ENCODE results near the gene AARS1.
"Not testable (repeated sequence)": the region's sequence is repeated elsewhere in the genome, so short reads cannot be mapped to it uniquely, and the experiment has no call there.

AARS1 gene

GRCh38 chr16:70224645-70225044, 64.7 kb downstream of the AARS1 start:
- not testable (repeated sequence) for H3K4me1 Mint-ChIP-seq; H3K27me3 Mint-ChIP-seq (ENCODE audit: low read depth, poor library complexity); H3K9me3 Mint-ChIP-seq; H3K27ac Mint-ChIP-seq; H3K4me3 Mint-ChIP-seq; DNase-seq
- peaks cover 27% of the 10 kb centered on the region for H3K36me3 Mint-ChIP-seq (ENCODE audit: low read depth)

GRCh38 chr16:70223971-70224513, 65.3 kb downstream of the AARS1 start:
- H3K27me3 Mint-ChIP-seq (ENCODE audit: low read depth, poor library complexity); DNase-seq; H3K9me3 Mint-ChIP-seq; H3K4me3 Mint-ChIP-seq; H3K4me1 Mint-ChIP-seq; H3K27ac Mint-ChIP-seq: not testable (repeated sequence)
- peaks cover 29% of the 10 kb centered on the region for H3K36me3 Mint-ChIP-seq (ENCODE audit: low read depth)

- peak overlapping the region; percentile 28 for H3K27ac Mint-ChIP-seq
- H3K36me3 Mint-ChIP-seq (ENCODE audit: low read depth): peaks cover 27% of the 10 kb centered on the region
- H3K4me3 Mint-ChIP-seq; DNase-seq; H3K4me1 Mint-ChIP-seq; H3K9me3 Mint-ChIP-seq; H3K27me3 Mint-ChIP-seq (ENCODE audit: low read depth, poor library complexity): not testable (repeated sequence)
Measured at GRCh38 chr16:70223216-70223615, 66.1 kb downstream of the AARS1 start.

- peaks cover 27% of the 10 kb centered on the region for H3K36me3 Mint-ChIP-seq (ENCODE audit: low read depth)
- not testable (repeated sequence) for DNase-seq; H3K27ac Mint-ChIP-seq; H3K4me1 Mint-ChIP-seq; H3K4me3 Mint-ChIP-seq; H3K27me3 Mint-ChIP-seq (ENCODE audit: low read depth, poor library complexity); H3K9me3 Mint-ChIP-seq
Measured at GRCh38 chr16:70222574-70222973, 66.7 kb downstream of the AARS1 start.

- H3K27me3 Mint-ChIP-seq (ENCODE audit: low read depth, poor library complexity); DNase-seq; H3K4me1 Mint-ChIP-seq; H3K4me3 Mint-ChIP-seq; H3K9me3 Mint-ChIP-seq; H3K27ac Mint-ChIP-seq: not testable (repeated sequence)
- peaks cover 27% of the 10 kb centered on the region for H3K36me3 Mint-ChIP-seq (ENCODE audit: low read depth)
Measured at GRCh38 chr16:70218586-70218985, 70.7 kb downstream of the AARS1 start.

GRCh38 chr16:70206382-70206781, 82.9 kb downstream of the AARS1 start:
- DNase-seq; H3K4me1 Mint-ChIP-seq; H3K27me3 Mint-ChIP-seq (ENCODE audit: low read depth, poor library complexity); H3K4me3 Mint-ChIP-seq; H3K27ac Mint-ChIP-seq: not testable (repeated sequence)
- Mint-ChIP-seq H3K36me3 (ENCODE audit: low read depth) (peaks cover 49% of the 10 kb centered on the region), H3K9me3 (peaks cover 27% of the 10 kb centered on the region)

- H3K9me3 Mint-ChIP-seq: peaks cover 22% of the 10 kb centered on the region
- peaks cover 35% of the 10 kb centered on the region for H3K36me3 Mint-ChIP-seq (ENCODE audit: low read depth)
- H3K4me1 Mint-ChIP-seq; H3K4me3 Mint-ChIP-seq; H3K27me3 Mint-ChIP-seq (ENCODE audit: low read depth, poor library complexity); H3K27ac Mint-ChIP-seq; DNase-seq: not testable (repeated sequence)
Measured at GRCh38 chr16:70204668-70205405, 84.5 kb downstream of the AARS1 start.

- not testable (repeated sequence) for H3K4me3 Mint-ChIP-seq; H3K27me3 Mint-ChIP-seq (ENCODE audit: low read depth, poor library complexity); H3K27ac Mint-ChIP-seq; H3K4me1 Mint-ChIP-seq; DNase-seq
- Mint-ChIP-seq H3K9me3 (peaks cover 18% of the 10 kb centered on the region), H3K36me3 (ENCODE audit: low read depth) (peaks cover 30% of the 10 kb centered on the region)
Measured at GRCh38 chr16:70204010-70204409, 85.3 kb downstream of the AARS1 start.

GRCh38 chr16:70203508-70203907, 85.8 kb downstream of the AARS1 start:
- not testable (repeated sequence) for H3K4me1 Mint-ChIP-seq; H3K27ac Mint-ChIP-seq; DNase-seq; H3K27me3 Mint-ChIP-seq (ENCODE audit: low read depth, poor library complexity); H3K4me3 Mint-ChIP-seq
- Mint-ChIP-seq H3K36me3 (ENCODE audit: low read depth) (peaks cover 30% of the 10 kb centered on the region), H3K9me3 (peaks cover 18% of the 10 kb centered on the region)
